Thyroid gland (tissue), 4 donors: ENCODE data around the gene SOCS6. TPM values are rescaled to one million over a fixed set of nuclear protein-coding genes. Genes with fewer than 3 reads are reported as not detected.

Experiments
- DNase-seq, 2 donors: peaks; one replicate each; pipeline ENCODE4 v3.0.0-alpha.2; 2019
- H3K27ac ChIP-seq, 3 donors: fragments of 200-600 bp; sonication (generic); 1 replicate in 2 of 3; 2 replicates in 1 of 3; pipeline ENCODE4 v1.5.1; 2016 to 2019; ENCODE audit warnings: mild to moderate bottlenecking in 1 of 3, moderate library complexity in 1 of 3
- H3K27me3 ChIP-seq: fragments of 200-600 bp; sonication (generic); one replicate; pipeline ENCODE4 v1.5.1; 2019
- H3K36me3 ChIP-seq, 2 donors: fragments of 200-600 bp; sonication (generic); one replicate each; pipeline ENCODE4 v1.5.1; 2016 to 2019
- H3K4me1 ChIP-seq, 2 donors: fragments of 200-600 bp; sonication (generic); one replicate each; pipeline ENCODE4 v1.5.1; 2017 to 2019
- H3K4me3 ChIP-seq, 3 donors: fragments of 200-600 bp; sonication (generic); replicated peaks in 1 of 3; 1 replicate in 2 of 3; 2 replicates in 1 of 3; pipeline ENCODE4 v1.5.1; 2016; ENCODE audit warnings: mild to moderate bottlenecking in 1 of 3
- H3K9me3 ChIP-seq: fragments of 200-600 bp; sonication (generic); one replicate; pipeline ENCODE4 v1.5.1; 2017
- CTCF ChIP-seq, 6 experiments: fragments of 200-600 bp in 3 of 6; fragments of 450-650 bp in 3 of 6; sonication (generic) in 3 of 6; IDR thresholded peaks; one replicate each; pipeline ENCODE4 v1.5.1; 2016 to 2019; ENCODE audit warnings: antibody characterized with exemption in 6 of 6, mild to moderate bottlenecking in 2 of 6, inconsistent platforms in 1 of 6, moderate library complexity in 1 of 6
- POLR2A ChIP-seq, 2 donors: fragments of 450-650 bp; IDR thresholded peaks; one replicate each; pipeline ENCODE4 v1.6.1; 2017; ENCODE audit warnings: antibody characterized with exemption in 2 of 2, mild to moderate bottlenecking in 2 of 2, moderate library complexity in 1 of 2
- WGBS, 2 donors: methylation state at CpG; one replicate each; pipeline ENCODE4 v1.1.5; 2017; 5-methylcytosine and 5-hydroxymethylcytosine counted together
- intact Hi-C: fragments of 100-400 bp; cut with DNase I; formaldehyde crosslinking; loops from one replicate; pipeline ENCODE4 v1.15.1; 2023
- total RNA-seq, 4 donors: library from RNA; depleted of rRNA; stranded (reverse); fragments of >200 nt; gene quantifications; one replicate each; pipeline ENCODE4 v1.2.3, GENCODE V29; 2016

Gene SOCS6
- total RNA-seq, 4 donors from 2014 or later: 20.7 to 25.6 (median 23.6) TPM

DNA sequence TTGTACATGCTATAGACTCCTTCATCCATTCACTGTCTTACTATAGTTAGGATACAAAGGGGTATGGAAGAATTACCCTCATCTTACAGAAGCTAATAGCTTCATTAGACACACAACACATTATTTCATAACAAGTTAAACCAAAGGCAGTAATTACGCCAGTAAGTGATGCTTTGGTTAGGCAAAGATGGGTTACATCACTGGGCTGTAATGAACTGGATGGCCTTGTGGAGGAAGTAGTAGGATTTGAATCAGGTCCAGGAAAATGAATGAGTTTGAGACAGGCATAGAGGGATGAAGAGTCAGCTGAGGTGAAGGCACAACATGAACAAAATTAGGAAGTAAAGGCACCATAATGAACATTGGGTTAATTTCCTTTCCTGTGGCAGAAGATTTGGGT is 80.1 kb downstream of the SOCS6 start:
- WGBS, 2 donors: 92 to 100% methylated on average over 1 of the region's 1 CpG
- Histone ChIP-seq H3K9me3 (no peaks in the 10 kb centered on the region), H3K4me3 (no peak overlapping the region), H3K4me1 (no peaks in the 10 kb centered on the region), H3K27ac (no peak overlapping the region), H3K36me3 (no peaks in the 10 kb centered on the region), H3K27me3 (no peaks in the 10 kb centered on the region)
- TF ChIP-seq POLR2A (IDR thresholded peaks at IDR 0.05) (no peak), CTCF (IDR thresholded peaks at IDR 0.05) (no peak)
- intact Hi-C loops: no loop called here
- DNase-seq: no peak

GRCh38 chr18:70370762-70371733 is 82.2 kb downstream of the SOCS6 start:
- WGBS, 2 donors: 84 to 88% methylated on average over 9 of the region's 9 CpGs
- H3K4me1 ChIP-seq: no peaks in the 10 kb centered on the region
- intact Hi-C loops: no loop called here
- no peak for TF ChIP-seq POLR2A (IDR thresholded peaks at IDR 0.05)
- no peak for TF ChIP-seq CTCF (IDR thresholded peaks at IDR 0.05)
- no peaks in the 10 kb centered on the region for H3K27me3 ChIP-seq
- no peaks in the 10 kb centered on the region for H3K9me3 ChIP-seq
- H3K27ac ChIP-seq: no peak overlapping the region
- no peaks in the 10 kb centered on the region for H3K36me3 ChIP-seq
- no peak for DNase-seq
- H3K4me3 ChIP-seq: no peak overlapping the region

- Histone ChIP-seq H3K4me3 (no peak overlapping the region), H3K9me3 (no peaks in the 10 kb centered on the region), H3K4me1 (no peaks in the 10 kb centered on the region), H3K27me3 (no peaks in the 10 kb centered on the region), H3K27ac (no peak overlapping the region), H3K36me3 (no peaks in the 10 kb centered on the region)
- DNase-seq: no peak
- no peak for TF ChIP-seq CTCF (IDR thresholded peaks at IDR 0.05)
- no peak for TF ChIP-seq POLR2A (IDR thresholded peaks at IDR 0.05)
- WGBS, 2 donors: 76 to 79% methylated on average over 2 of the region's 2 CpGs
- intact Hi-C loops: no loop called here
These were observed 83.1 kb downstream of the SOCS6 start for GRCh38 chr18:70371908-70372307.

DNA sequence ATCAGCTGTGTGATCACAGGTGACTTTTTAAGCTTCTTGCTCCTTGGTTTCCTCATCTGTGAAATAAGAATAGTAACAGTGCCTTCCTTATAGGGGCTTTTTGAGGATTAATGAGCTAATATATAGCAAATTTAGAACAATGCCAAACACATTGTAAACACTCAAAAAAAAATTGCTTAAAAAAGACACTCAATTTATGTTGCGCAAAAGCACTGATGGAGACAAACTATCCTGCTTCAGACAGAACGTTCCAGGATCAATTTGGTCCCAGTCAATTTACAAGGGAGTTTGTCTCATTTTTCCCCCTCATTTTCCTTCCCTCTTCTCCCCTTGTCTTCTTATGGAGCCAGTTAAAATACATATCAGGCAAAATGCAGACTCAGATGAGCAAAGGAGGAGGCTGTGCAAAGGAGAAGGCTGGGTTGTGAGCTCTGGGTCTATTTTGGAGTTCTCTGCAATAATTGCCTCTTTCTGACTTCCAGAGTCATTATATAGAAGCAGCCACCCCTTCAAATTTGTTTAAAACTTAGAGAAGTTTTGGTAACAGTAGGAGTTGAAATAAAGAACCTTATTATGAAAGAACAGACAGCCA is 83.7 kb downstream of the SOCS6 start:
- Histone ChIP-seq H3K27me3 (no peaks in the 10 kb centered on the region), H3K36me3 (no peaks in the 10 kb centered on the region), H3K4me3 (no peak overlapping the region), H3K9me3 (no peaks in the 10 kb centered on the region), H3K27ac (no peak overlapping the region), H3K4me1 (no peaks in the 10 kb centered on the region)
- no peak for DNase-seq
- WGBS, 2 donors: 88 to 89% methylated on average over 2 of the region's 2 CpGs
- intact Hi-C loops: no loop called here
- TF ChIP-seq CTCF (IDR thresholded peaks at IDR 0.05) (no peak), POLR2A (IDR thresholded peaks at IDR 0.05) (no peak)

DNA sequence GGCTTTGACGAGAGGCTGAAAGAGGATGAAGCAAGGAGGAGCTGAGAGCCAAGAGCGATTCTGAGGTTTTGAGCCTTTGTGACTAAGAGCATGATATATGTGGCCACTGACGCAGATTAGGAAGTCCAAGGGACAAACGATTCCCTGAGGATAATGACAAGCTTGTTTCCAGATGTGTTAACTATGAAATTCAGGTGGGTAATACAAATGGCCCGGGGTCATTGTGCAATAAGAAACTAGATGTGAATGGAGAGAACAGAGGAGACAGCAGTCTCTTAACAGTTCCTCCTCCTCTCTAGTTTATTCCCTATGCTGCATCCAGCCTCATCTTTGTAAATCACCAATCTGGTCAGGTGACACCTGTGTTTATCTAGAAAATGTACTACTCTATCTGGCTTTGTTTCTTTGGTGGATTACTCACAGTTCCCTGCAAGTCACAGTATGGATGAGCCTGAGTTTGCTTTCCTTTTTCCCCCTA is 84.2 kb downstream of the SOCS6 start:
- H3K4me1 ChIP-seq: no peaks in the 10 kb centered on the region
- 62 to 66% methylated on average over 5 of the region's 5 CpGs for WGBS, 2 donors
- H3K4me3 ChIP-seq: no peak overlapping the region
- TF ChIP-seq CTCF (IDR thresholded peaks at IDR 0.05) (no peak), POLR2A (IDR thresholded peaks at IDR 0.05) (no peak)
- no peaks in the 10 kb centered on the region for H3K9me3 ChIP-seq
- no peaks in the 10 kb centered on the region for H3K27me3 ChIP-seq
- intact Hi-C loops: no loop called here
- no peak for DNase-seq
- no peak overlapping the region for H3K27ac ChIP-seq
- no peaks in the 10 kb centered on the region for H3K36me3 ChIP-seq
